Activated T-cell treated with anti-CD3 and anti-CD28 coated beads, Interleukin-2, amount 50 U/mL, for 72 hours (primary cell): ENCODE results near the gene LGALS1. TPM values are rescaled to one million over a fixed set of nuclear protein-coding genes. Genes with fewer than 3 reads are reported as not detected.

ENCODE experiments used
- total RNA-seq, 2 donors: library from RNA; stranded (reverse); gene quantifications; one replicate each; pipeline ENCODE4 v1.2.3, GENCODE V29; 2022

LGALS1 gene
- total RNA-seq, 2 donors from 2014 or later, result 303 to 803 TPM

Other genes starting within 250 kb of the LGALS1 start
- gene ELFN2, start 248.2 kb upstream of the LGALS1 start, total RNA-seq, result under 1 TPM; 0.58 to 0.62 TPM
- 100 to 1,000 TPM in 1 of 2 donors, 10 to 100 TPM in 1; 94.0 to 116 TPM for gene MFNG, start 189.3 kb upstream of the LGALS1 start, total RNA-seq
- under 1 TPM in 1 of 2 donors, not detected in 1; 0.25 TPM for gene CARD10, start 156.2 kb upstream of the LGALS1 start, total RNA-seq
- gene CDC42EP1, start 115.2 kb upstream of the LGALS1 start, total RNA-seq, result 1 to 10 TPM; 4.0 to 4.6 TPM
- gene LGALS2, start 95.5 kb upstream of the LGALS1 start, total RNA-seq, result not detected
- 10 to 100 TPM; 81.5 to 96.2 TPM for gene GGA1, start 66.8 kb upstream of the LGALS1 start, total RNA-seq
- gene SH3BP1, start 36.0 kb upstream of the LGALS1 start, total RNA-seq, result 100 to 1,000 TPM in 1 of 2 donors, 10 to 100 TPM in 1; 99.0 to 103 TPM
- gene PDXP, start 16.9 kb upstream of the LGALS1 start, total RNA-seq, result 10 to 100 TPM; 14.8 to 17.2 TPM
- gene NOL12, start 10.7 kb downstream of the LGALS1 start, total RNA-seq, result 10 to 100 TPM; 31.3 to 36.3 TPM
- gene TRIOBP, start 21.4 kb downstream of the LGALS1 start, total RNA-seq, result 10 to 100 TPM; 25.4 to 28.6 TPM
- gene GCAT, start 132.3 kb downstream of the LGALS1 start, total RNA-seq, result 10 to 100 TPM; 14.9 to 22.7 TPM
- gene GALR3, start 147.7 kb downstream of the LGALS1 start, total RNA-seq, result under 1 TPM in 1 of 2 donors, not detected in 1; 0.29 TPM
- gene ANKRD54, start 168.7 kb downstream of the LGALS1 start, total RNA-seq, result 10 to 100 TPM; 22.8 to 28.2 TPM
- gene EIF3L, start 173.8 kb downstream of the LGALS1 start, total RNA-seq, result 100 to 1,000 TPM; 826 to 905 TPM
- 10 to 100 TPM; 21.3 to 21.6 TPM for gene MICALL1, start 230.7 kb downstream of the LGALS1 start, total RNA-seq